GM18517 (cell line): ENCODE results near the gene LRP1.

ENCODE experiments used
- ATAC-seq: cut with Tn5 transposase; IDR thresholded peaks from one replicate; pipeline ENCODE4 v1.9.1; 2021; ENCODE audit warnings: mild to moderate bottlenecking, moderate library complexity; ENCODE audit not compliant: unreplicated experiment

Gene LRP1

GRCh38 chr12:57127726-57128518, at the start of gene LRP1:
TSS of gene LRP1 (plus strand) at chr12:57128483. CDS start at chr12:57128965, 482 bp downstream.
- ATAC-seq: no peak

DNA sequence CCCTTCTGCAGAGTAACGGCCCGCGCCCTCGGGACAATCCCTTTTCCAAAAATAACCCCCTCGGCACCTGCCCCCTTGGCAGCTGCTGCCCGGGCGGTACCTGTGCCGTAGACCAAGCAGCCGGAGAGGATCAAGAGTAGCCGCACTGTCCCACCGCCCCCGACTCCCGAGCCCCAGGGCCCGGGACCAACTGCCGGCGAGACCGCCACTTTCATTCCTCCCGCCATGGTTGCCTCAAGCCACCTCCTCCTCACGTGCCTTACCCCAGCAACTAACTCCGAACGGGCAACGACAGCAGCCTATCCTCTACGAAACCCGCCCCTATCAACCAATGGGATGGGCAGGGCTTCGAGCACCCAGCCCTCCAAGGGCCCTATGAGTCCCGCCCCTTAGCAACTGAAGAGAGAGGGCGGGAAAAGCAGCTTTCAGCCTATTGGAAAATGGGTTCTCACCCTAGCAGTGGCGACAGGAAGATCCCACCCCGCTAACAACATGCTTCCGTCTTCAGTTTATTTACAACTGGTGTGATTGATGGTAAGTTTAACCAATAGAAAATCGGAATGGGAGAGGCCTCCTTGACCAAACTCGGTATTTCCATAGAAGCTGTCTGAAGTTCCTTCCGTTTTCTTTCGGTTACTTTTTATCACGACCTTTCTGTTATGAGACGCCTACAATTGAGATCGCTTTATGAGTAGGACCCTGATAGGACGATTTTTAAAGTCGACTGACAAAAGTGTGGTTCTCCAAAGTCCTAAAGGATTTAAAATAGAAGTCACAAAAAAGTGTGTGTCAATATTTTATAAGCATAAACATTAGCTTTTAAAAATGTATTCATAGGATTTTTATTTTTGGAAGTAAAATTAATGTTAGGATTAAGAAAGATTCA, 49.5 kb upstream of the LRP1 start, which contains the start of gene NEMP1:
TSS of gene NEMP1 (minus strand) at position 273 of the 886 bp plus-strand sequence. CDS start at position 227, 46 bp downstream.
- peak; percentile 98 for ATAC-seq

DNA sequence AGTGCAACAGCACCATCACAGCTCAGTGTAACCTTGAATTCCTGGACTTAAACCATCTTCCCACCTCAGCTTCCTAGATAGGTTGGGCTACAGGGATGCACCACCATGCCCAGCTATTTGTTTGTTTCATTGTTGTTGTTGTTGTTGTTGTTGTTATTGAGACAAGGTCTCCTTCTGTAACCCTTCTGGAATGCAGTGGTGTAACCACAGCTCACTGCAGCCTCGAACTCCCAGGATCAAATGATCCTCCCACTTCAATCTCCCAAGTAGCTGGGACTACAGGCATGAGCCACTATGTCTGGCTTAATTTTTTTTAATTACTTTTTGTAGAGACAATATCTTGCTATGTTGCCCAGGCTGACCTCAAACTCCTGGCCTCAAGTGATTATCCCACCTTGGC, 48.5 kb upstream of the LRP1 start:
- no peak for ATAC-seq

- ATAC-seq: no peak
These were observed 47.4 kb upstream of the LRP1 start for GRCh38 chr12:57080855-57081254.

DNA sequence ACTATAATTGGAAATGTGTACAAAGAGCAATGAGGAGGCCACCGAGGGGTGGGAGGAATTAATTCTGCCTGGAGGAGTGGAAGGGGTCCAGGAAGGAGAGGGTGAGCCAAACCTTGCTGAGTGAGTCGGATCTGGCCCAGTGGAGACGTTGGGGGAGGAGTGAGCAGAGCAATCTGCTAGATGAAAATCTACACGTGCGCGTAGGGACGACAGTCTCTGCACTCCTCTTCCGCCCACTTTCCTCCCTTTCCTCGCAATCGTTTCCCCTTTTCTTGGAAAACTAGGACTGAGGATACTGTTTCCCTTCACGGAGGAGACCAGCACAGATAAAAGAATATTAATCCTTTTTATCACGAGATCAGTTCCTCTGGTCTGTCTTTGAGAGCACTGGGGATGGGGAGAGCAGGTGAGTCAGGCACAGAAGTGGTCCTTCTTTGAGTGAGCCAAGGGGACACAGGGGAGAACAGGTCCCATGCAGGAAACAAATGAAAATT, 42.2 kb upstream of the LRP1 start:
- no peak for ATAC-seq

DNA sequence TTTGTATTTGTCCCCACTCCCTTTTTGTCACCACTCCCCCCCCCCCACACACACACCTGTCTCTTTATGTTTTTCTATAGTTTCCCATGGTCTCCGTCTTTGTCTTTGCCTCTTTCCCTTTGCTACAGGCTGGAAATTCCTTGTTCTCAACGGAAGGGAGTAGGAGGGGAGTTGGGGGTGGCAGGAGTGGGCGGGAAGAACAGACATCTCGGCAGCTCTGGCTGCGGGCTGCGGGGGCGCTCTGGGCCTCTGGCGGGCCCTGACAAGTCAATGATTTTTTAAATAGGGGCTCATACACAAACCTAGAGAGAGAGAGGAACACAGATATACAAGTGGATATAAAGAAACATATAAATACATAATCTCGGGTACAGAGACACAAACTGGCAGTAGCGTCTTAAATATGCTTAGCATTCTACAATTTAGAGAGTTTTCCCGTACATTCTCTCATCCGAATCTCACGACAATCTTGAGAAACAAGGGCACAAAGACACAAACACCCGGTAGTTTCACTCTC, 41.7 kb upstream of the LRP1 start:
- no peak for ATAC-seq

DNA sequence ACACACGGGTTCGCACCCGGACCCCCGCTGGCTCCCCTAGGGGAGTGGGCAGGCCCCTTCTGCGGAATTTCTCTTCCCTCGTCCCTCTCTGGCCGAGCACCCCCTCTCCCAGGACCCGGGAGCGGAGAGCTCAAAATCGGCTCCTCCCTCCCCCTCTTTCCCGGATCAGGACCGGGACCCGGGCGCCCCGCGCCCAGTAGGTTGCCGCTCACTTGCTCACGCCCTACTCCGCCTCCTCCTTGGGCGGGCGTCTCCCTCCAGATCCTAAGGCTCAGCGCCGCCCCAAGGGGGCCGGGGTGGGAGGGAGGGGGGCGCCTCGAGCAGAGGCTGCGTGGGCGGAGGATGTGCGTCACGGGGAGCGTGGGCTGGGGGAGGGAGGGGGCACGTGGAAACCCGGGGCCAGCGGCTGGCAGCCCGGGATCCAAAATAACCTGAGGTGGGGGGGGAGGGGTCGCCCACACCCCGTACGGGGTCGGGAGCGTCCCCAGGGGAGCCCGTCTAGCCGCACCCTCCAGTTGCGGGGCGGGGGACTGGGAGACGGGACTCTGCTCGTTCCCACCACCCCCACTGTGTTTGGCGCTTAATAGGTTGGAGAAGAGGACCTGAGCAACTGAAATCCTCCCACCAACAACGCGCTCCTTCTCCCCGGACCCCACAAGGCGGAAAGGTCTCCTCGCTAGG, 41.1 kb upstream of the LRP1 start:
- ATAC-seq: no peak

GRCh38 chr12:57087691-57088353, 40.5 kb upstream of the LRP1 start:
- peak; percentile 34 for ATAC-seq

GRCh38 chr12:57088354-57089270, 39.7 kb upstream of the LRP1 start, which contains the start of gene NAB2:
TSS of gene NAB2 (plus strand) at chr12:57089114. CDS start at chr12:57089272, 158 bp downstream.
- peak; percentile 43 for ATAC-seq

DNA sequence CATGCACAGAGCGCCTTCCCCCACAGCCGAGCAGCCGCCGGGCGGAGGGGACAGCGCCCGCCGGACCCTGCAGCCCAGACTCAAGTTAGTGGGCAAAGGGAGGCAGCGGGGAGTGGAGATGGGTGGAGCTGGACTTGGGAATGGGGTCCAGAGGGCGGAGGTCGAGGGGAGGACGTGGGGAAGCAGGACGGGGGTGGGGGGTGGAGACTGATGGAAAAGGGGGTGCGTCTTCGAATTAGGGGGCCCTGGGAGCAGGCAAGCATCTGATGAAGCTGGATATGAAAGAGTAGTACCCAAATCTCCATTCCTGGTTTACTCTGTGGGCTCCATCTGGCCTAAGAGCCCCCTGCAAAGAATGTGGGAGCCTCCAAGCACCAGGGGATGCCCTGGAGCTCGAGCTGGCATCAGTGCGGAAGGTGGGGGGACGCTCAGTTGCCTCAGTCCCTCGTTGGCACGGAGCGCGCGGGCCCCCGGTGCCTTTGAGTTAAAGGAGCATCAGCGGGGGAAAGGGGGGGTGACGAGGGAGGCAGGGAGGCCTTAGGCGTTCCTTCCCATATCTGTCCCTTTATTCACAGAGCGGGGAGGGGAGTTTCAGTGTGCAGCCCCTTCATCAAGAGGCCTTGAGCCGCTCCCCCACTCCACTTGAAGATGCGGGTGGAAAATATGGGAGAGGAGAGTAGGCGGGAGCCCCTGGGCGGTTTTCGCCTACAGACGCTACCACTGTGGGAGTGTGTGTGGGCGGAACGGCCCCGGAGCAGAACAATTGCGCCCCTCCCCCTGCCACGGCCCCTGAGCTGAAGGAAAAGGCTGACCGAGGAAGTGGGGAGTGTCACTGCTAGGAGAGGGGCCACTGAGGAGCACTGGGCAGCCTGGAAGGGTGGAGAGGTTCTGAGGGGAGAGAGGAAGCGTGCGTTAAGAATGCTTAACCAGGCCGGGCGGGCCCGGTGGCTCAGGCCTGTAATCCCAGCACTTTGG, 38.7 kb upstream of the LRP1 start:
- no peak for ATAC-seq

DNA sequence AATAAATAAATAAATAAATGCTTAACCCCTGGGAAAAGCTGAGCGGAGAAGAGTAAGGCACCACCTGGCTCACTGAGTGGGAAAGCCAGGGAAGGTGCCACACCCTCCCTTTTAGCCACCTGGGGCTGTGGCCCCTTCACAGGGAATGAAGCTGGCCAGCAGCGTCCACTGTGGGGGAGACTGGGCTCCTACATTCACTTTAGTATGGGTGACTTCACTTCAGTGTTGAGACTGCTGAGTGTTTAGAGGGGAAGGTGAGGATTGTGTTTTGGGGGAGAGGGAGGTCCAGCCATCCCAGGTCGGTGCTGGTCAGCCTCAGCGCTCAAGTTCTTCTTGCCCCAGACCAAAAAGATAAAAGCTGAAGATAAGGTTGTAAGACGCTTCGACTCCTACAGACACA, 37.8 kb upstream of the LRP1 start:
- no peak for ATAC-seq

DNA sequence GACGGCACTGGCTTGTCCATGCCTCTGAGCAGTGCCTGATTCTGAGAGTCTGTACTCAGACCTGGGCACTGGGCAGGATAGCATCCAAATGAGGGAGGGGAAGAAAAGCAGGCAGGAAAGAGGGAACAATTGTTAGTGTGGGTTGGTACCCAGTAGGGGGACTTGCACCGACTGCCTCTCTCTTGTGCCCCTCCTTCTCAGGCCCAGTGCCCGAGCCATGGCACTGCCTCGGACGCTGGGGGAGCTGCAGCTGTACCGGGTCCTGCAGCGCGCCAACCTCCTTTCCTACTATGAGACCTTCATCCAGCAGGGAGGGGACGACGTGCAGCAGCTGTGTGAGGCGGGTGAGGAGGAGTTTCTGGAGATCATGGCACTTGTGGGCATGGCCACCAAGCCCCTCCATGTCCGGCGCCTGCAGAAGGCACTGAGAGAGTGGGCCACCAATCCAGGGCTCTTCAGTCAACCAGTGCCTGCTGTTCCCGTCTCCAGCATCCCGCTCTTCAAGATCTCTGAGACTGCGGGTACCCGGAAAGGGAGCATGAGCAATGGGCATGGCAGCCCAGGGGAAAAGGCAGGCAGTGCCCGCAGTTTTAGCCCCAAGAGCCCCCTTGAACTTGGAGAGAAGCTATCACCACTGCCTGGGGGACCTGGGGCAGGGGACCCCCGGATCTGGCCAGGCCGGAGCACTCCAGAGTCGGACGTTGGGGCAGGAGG, 37.2 kb upstream of the LRP1 start:
- no peak for ATAC-seq

DNA sequence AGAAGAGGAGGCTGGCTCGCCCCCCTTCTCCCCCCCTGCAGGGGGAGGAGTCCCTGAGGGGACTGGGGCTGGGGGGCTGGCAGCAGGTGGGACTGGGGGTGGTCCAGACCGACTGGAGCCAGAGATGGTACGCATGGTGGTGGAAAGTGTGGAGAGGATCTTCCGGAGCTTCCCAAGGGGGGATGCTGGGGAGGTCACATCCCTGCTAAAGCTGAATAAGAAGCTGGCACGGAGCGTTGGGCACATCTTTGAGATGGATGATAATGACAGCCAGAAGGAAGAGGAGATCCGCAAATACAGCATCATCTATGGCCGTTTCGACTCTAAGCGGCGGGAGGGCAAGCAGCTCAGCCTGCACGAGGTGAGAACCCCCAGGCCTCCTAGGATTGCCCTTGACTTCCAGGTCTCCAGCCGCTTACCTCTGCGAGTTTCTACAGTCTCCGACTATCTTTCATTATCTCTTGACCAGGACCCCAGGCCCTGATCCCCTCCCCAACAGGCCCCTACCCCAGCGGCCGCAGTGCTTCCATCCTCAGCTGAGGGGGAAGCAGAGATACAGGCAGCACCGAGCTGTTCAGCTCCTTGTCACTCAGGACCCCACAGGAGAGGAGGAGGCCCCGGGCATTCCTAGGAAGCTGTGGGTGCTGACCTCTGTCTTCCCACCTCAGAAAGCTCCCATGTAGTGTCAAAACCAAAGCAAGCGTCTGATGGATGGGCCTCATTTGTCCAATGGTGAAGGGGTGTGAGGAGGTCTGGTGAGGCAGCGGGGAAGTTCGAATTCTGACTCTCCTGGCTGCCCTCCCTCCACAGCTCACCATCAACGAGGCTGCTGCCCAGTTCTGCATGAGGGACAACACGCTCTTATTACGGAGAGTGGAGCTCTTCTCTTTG, 36.4 kb upstream of the LRP1 start:
- ATAC-seq: no peak

- ATAC-seq: no peak
These were observed 35.8 kb upstream of the LRP1 start for GRCh38 chr12:57092529-57092862.

- no peak for ATAC-seq
These were observed 35.3 kb upstream of the LRP1 start for GRCh38 chr12:57092876-57093414.
